Posterior vena cava (tissue), 2 donors: ENCODE results near the gene THEMIS. TPM values are rescaled to one million over a fixed set of nuclear protein-coding genes. Genes with fewer than 3 reads are reported as not detected.
A peak's percentile ranks its signal among the peaks of the same experiment; 100 is the strongest.
"Not testable (repeated sequence)": the region's sequence is repeated elsewhere in the genome, so short reads cannot be mapped to it uniquely, and the experiment has no call there.

ENCODE experiments used
- DNase-seq: peaks from one replicate; pipeline ENCODE4 v3.0.0-alpha.2; 2020; ENCODE audit warnings: low spot score
- intact Hi-C, 2 donors: fragments of 100-400 bp; cut with DNase I; formaldehyde crosslinking; loops; one replicate each; pipeline versions ENCODE4 v1.14.1 to v1.14.2; 2022 to 2023
- total RNA-seq, 2 donors: library from RNA; stranded (reverse); fragmentation: NEBNext Ultra II Directional; extraction: Animal tissue kit (Norgen Biotek cat#: 25700); gene quantifications; one replicate each; pipeline ENCODE4 v1.2.1, GENCODE V29; 2021
- donor health status: DM: yes; HTN: yes; CAD: no.
- donor health status: DM: yes; HTN: yes; CAD: no.

Gene THEMIS
- total RNA-seq, 2 donors from 2014 or later, result 0.37 to 0.52 TPM

- intact Hi-C loops, result no loop called here
These were observed 82.7 kb downstream of the THEMIS start for GRCh38 chr6:127818149-127818548.

DNA sequence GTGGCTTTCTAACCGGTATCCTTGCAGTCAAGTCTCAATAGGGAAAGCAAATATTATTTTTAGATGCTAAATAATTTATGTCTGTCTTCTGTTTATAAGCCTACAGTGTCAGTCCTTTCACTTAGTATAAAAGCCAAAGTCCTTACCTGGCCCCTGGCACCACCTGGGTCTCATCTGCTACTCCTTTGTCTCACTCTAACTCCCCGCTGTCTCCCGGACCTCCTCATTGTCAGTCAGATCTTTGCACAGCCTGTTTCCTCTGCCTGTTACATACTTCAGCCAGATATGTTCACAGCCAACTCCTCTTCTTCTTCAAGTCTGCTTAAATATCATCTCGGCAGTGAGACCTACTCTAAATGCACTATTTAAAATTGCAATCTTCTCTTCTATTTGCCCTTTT, 84.2 kb downstream of the THEMIS start:
- intact Hi-C loops, result no loop called here
- DNase-seq, result peak; percentile 36

More at GRCh38 chr6:127818149-127818548, 82.7 kb downstream of the THEMIS start:
- no peak for DNase-seq

- intact Hi-C loops, result no loop called here
- DNase-seq, result no peak
These were observed 87.2 kb downstream of the THEMIS start for GRCh38 chr6:127813699-127814027.

DNA sequence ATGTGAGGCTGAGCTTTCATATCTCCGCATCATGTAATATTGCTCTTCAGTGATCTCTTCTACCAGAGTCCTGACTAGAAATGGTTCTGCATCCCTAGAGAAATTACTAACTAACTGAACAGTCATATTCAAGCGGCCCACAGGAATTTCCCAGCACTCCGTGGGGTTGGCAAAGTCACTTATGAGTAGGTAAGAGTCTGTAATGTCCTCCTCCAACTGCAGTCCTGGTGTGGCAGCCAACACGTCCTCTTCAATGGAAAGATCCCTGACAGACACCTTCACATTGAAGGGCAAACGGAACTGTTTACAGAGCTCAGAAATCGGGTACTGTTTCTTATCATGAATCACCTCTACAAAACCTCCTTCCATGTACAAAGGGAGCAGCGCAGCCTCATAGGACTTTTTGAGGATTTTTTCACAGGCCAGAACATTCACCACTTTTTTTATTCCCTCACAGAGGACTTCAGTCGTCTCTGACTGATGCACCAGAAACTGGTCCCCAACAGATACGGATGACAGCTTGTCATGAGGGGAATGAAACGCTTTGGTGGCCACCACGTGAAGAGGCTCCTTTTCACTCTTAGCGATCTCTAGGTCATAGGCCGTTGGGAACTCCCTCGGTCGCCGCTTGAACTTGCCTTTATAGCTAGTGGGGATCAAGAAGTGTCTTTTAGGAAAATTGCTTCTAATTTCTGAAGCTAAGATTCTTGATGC, 87.7 kb downstream of the THEMIS start:
- intact Hi-C loops, result no loop called here
- DNase-seq, result peak; percentile 24

GRCh38 chr6:127811900-127812570, 88.8 kb downstream of the THEMIS start:
- DNase-seq, result no peak
- intact Hi-C loops, result no loop called here

GRCh38 chr6:127807806-127808517, 92.9 kb downstream of the THEMIS start:
- intact Hi-C loops, result no loop called here
- no peak for DNase-seq

GRCh38 chr6:127796713-127797112, 104.1 kb downstream of the THEMIS start:
- no peak for DNase-seq
- intact Hi-C loops, result no loop called here

- DNase-seq, result no peak
- intact Hi-C loops, result no loop called here
These were observed 106.5 kb downstream of the THEMIS start for GRCh38 chr6:127794405-127794804.

DNA sequence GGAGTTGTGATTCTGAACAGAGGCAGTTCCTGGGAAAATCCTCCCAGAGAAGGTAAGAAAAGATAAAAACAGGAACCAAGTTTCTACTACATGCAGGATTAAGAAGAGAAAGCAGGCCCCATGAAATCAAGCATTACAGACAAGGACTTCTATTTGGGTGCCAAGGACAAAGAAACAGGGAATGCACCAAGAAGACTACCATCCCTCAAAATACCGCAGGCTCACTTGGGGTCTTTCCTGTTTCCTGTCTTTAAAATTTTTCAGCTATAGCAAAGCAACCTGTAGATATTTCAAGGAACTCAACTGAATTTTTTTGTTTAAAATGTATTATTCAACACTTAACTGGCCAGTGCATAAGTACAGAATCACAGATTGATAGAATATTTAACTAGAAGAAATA, 107.5 kb downstream of the THEMIS start:
- intact Hi-C loops, result no loop called here
- no peak for DNase-seq

GRCh38 chr6:127792616-127793015, 108.2 kb downstream of the THEMIS start:
- intact Hi-C loops, result no loop called here

GRCh38 chr6:127791779-127792528, 108.9 kb downstream of the THEMIS start:
- intact Hi-C loops, result no loop called here
- DNase-seq, result no peak

More at GRCh38 chr6:127792616-127793015, 108.2 kb downstream of the THEMIS start:
- no peak for DNase-seq

DNA sequence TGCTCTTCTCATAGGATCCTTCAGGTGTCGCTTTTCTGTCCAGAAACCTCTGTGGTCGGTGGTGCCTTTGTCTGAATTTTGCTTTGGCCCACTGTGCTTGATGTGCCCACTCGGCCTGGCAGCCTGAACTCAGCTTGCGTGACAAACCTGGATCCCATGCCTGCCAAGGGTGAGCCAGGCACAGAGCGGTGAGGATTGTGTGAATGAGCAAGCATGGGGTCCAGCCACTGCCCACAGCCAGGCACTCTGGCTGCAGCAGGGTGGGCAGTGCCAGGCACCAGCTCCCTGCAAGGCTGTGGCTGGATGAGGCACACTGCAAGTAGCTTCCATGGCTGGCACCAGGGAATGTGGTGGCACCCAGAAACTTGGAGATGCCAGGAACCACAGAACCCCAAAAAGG, 110.3 kb downstream of the THEMIS start:
- DNase-seq, result no peak
- intact Hi-C loops, result no loop called here

DNA sequence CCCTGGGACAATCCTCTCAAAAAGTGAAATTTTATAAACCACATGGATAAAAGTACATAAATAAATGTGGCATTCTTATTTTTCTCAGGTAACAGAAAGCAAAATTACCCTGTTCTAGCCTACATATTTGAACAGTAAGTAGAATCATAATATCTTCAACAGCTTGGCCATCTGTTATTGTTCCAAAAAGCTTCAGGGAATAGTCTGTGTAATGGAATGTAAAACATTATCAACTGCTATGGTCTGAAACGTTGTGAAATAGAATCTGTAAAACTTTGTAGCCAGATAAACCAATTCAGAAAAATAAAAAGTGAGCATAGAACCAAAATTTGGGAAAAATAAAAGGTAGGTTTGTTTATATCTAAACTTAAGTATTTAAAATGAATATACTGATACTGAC, 114.7 kb downstream of the THEMIS start:
- no peak for DNase-seq
- intact Hi-C loops, result no loop called here

DNA sequence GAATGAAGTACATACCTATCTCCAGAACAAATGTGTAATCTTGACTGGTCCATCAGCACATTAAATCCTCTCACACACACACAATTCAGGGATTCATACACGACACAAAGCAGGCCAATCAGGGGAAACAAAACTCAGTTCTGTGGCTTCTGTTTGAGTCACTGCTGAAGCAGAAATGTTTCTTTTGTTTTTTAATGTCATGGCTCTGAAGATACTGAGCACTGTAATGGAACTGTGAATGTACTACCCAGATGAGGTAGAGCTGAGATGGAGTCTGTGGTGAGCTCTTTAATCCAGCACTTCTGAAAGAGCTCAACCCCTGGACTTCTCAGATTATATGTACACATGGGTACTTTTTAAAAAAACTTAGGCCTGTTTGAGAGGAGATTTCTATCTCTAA, 116.4 kb downstream of the THEMIS start:
- intact Hi-C loops, result no loop called here
- no peak for DNase-seq

DNA sequence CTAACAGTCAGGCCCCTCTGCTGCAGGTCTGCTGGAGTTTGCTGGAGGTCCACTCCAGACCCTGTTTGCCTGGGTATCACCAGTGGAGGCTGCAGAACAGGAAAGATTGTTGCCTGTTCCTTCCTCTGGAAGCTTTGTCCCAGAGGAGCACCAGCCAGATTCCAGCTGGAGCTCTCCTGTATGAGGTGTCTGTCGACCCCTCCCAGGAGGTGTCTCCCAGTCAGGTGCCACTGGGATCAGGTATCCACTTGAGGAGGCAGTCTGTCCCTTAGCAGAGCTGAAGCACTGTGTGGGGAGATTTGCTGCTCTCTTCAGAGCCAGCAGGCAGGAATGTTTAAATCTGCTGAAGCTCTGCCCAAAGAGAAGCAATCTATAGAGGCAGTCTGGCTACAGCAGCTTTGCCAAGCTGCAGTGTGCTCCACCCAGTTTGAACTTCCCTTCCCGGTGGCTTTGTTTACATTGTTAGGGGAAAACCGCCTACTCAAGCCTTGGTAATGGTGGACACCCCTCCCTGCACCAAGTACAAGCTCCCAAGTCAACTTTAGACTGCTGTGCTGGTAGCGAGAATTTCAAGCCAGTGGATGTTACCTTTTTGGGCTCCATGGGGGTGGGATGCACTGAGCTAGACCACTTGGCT, 119.1 kb downstream of the THEMIS start:
- intact Hi-C loops, result not testable (repeated sequence)

GRCh38 chr6:127776320-127776719, 124.5 kb downstream of the THEMIS start:
- intact Hi-C loops, result no loop called here
- no peak for DNase-seq

More for the DNA sequence above, 119.1 kb downstream of the THEMIS start:
- not testable (repeated sequence) for DNase-seq

- intact Hi-C loops, result no loop called here
- DNase-seq, result no peak
These were observed 125.5 kb downstream of the THEMIS start for GRCh38 chr6:127775371-127775770.

DNA sequence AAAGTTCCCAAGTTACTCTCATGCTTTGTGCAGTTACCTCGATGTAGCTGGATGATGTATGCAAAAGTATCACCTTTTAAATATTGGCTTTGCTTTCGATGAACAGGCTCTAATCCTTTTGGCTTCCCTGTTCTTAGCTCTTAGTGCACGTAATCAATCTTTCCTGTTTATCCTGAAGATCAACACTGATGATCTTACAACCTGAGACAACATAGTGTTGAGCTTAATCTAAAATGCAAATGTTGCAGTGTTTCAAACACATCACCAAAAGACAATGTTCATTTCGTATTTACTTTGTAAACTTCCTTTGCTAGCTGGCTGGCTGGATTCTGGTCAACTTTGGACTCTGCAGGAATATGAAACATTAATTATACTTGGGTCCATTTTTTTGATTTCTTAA, 132.1 kb downstream of the THEMIS start:
- intact Hi-C loops, result no loop called here
- no peak for DNase-seq

- intact Hi-C loops, result no loop called here
- DNase-seq, result no peak
These were observed 132.6 kb downstream of the THEMIS start for GRCh38 chr6:127768223-127768622.
